CD14-positive monocyte (primary cell): ENCODE measurements around the gene SYT2. TPM values are rescaled to one million over a fixed set of nuclear protein-coding genes. Genes with fewer than 3 reads are reported as not detected.

ENCODE experiments used
- DNase-seq, 3 donors: peaks; one replicate each; pipeline ENCODE4 v3.0.0-alpha.2; 2011 to 2022
- H2AFZ ChIP-seq: 2 replicates; pipeline ENCODE4 v1.6.0; 2012; ENCODE audit warnings: mild to moderate bottlenecking, low read depth, low read length, inconsistent platforms; ENCODE audit not compliant: insufficient read depth, poor library complexity, severe bottlenecking
- H3K27ac ChIP-seq, 2 donors: 1 replicate in 1 of 2; 2 replicates in 1 of 2; pipeline ENCODE4 v1.5.1; 2012 to 2013; ENCODE audit warnings: low read length in 2 of 2, control low read depth in 1 of 2, inconsistent platforms in 1 of 2, low read depth in 1 of 2, mild to moderate bottlenecking in 1 of 2
- H3K27me3 ChIP-seq, 2 donors: one replicate each; pipeline versions ENCODE4 v1.6.0 to v1.6.1; 2011 to 2013; ENCODE audit warnings: low read length in 2 of 2; ENCODE audit not compliant: control insufficient read depth in 2 of 2, insufficient read depth in 2 of 2
- H3K36me3 ChIP-seq, 2 donors: replicated peaks in 1 of 2; 1 replicate in 1 of 2; 2 replicates in 1 of 2; pipeline versions ENCODE4 v1.5.1 to v1.6.1; 2012 to 2013; ENCODE audit warnings: low read length in 2 of 2, control low read depth in 1 of 2, inconsistent platforms in 1 of 2, mild to moderate bottlenecking in 1 of 2; ENCODE audit not compliant: insufficient read depth in 2 of 2, control insufficient read depth in 1 of 2
- H3K4me1 ChIP-seq, 2 donors: 1 replicate in 1 of 2; 2 replicates in 1 of 2; pipeline versions ENCODE4 v1.5.1 to v1.6.1; 2012 to 2013; ENCODE audit warnings: low read length in 2 of 2, control low read depth in 1 of 2, inconsistent platforms in 1 of 2, mild to moderate bottlenecking in 1 of 2, moderate library complexity in 1 of 2; ENCODE audit not compliant: insufficient read depth in 2 of 2, control insufficient read depth in 1 of 2
- H3K4me2 ChIP-seq: replicated peaks from 2 replicates; pipeline ENCODE3; 2012; ENCODE audit warnings: low read length, moderate library complexity, mild to moderate bottlenecking; ENCODE audit not compliant: poor library complexity, severe bottlenecking; ENCODE audit errors: extremely low read depth
- H3K4me3 ChIP-seq, 3 experiments: fragments of 200-600 bp in 1 of 3; sonication (generic) in 1 of 3; replicated peaks in 1 of 3; 1 replicate in 2 of 3; 2 replicates in 1 of 3; pipeline ENCODE4 v1.5.1; 2011 to 2013; ENCODE audit warnings: low read length in 3 of 3, mild to moderate bottlenecking in 3 of 3, control low read depth in 2 of 3, low read depth in 2 of 3, inconsistent platforms in 1 of 3, moderate library complexity in 1 of 3
- H3K79me2 ChIP-seq: 2 replicates; pipeline ENCODE4 v1.6.0; 2012; ENCODE audit warnings: mild to moderate bottlenecking, control low read depth, inconsistent platforms, low read length, moderate library complexity; ENCODE audit not compliant: insufficient read depth
- H3K9ac ChIP-seq: 2 replicates; pipeline ENCODE4 v1.6.0; 2017; ENCODE audit warnings: low read length, mild to moderate bottlenecking; ENCODE audit not compliant: insufficient read depth, poor library complexity, severe bottlenecking
- H3K9me3 ChIP-seq, 2 donors: replicated peaks in 1 of 2; 1 replicate in 1 of 2; 2 replicates in 1 of 2; pipeline versions ENCODE4 v1.5.1 to v1.6.1; 2012 to 2013; ENCODE audit warnings: low read length in 2 of 2, control low read depth in 1 of 2; ENCODE audit not compliant: control insufficient read depth in 1 of 2, insufficient read depth in 1 of 2
- H4K20me1 ChIP-seq: 2 replicates; pipeline ENCODE4 v1.6.0; 2012; ENCODE audit warnings: mild to moderate bottlenecking, low read length, control low read depth, moderate library complexity; ENCODE audit not compliant: insufficient read depth
- H3K27ac Mint-ChIP-seq, 7 donors: one replicate each; pipeline ENCODE4 v1.8.0; 2020; ENCODE audit warnings: mild to moderate bottlenecking in 7 of 7, mixed read lengths in 7 of 7, moderate library complexity in 6 of 7, inconsistent platforms in 2 of 7
- H3K27me3 Mint-ChIP-seq, 3 donors: one replicate each; pipeline ENCODE4 v1.8.0; 2021 to 2022; ENCODE audit warnings: low read depth in 3 of 3, mild to moderate bottlenecking in 3 of 3, mixed read lengths in 3 of 3, moderate library complexity in 3 of 3, inconsistent platforms in 1 of 3
- H3K36me3 Mint-ChIP-seq, 2 donors: one replicate each; pipeline ENCODE4 v1.8.0; 2020; ENCODE audit warnings: mixed read lengths in 2 of 2, inconsistent platforms in 1 of 2, mild to moderate bottlenecking in 1 of 2
- H3K4me1 Mint-ChIP-seq: one replicate; pipeline ENCODE4 v1.8.0; 2020; ENCODE audit warnings: mild to moderate bottlenecking, mixed read lengths
- H3K4me3 Mint-ChIP-seq, 2 donors: one replicate each; pipeline ENCODE4 v1.8.0; 2020; ENCODE audit warnings: mild to moderate bottlenecking in 2 of 2, mixed read lengths in 2 of 2, moderate library complexity in 1 of 2
- H3K9me3 Mint-ChIP-seq, 7 donors: one replicate each; pipeline ENCODE4 v1.8.0; 2020 to 2022; ENCODE audit warnings: mixed read lengths in 7 of 7, mild to moderate bottlenecking in 6 of 7, moderate library complexity in 6 of 7, inconsistent platforms in 2 of 7
- WGBS: methylation state at CpG from one replicate; pipeline ENCODE4 v1.1.5; 2013; ENCODE audit warnings: missing lambda C conversion rate; ENCODE audit not compliant: insufficient coverage; 5-methylcytosine and 5-hydroxymethylcytosine counted together
- intact Hi-C, 2 donors: fragments of 100-400 bp; cut with micrococcal nuclease; formaldehyde crosslinking; loops; one replicate each; pipeline versions ENCODE4 v1.15.0 to v1.15.1; 2023
- polyA plus RNA-seq, 3 donors: library from polyadenylated mRNA; depleted of rRNA in 1 of 3; unstranded in 2 of 3; stranded (reverse) in 1 of 3; fragments of 300-500 nt in 2 of 3; fragments of >200 nt in 1 of 3; fragmentation: Illumina TruSeq in 2 of 3; gene quantifications; 1 replicate in 2 of 3; 2 replicates in 1 of 3; pipeline ENCODE4 v1.2.3, GENCODE V29; 2012 to 2021
- TF ChIP-seq, protein P1 (sequence below): fragments of 200-600 bp; IDR thresholded peaks from one replicate; pipeline ENCODE4 v1.8.0; 2022; ENCODE audit warnings: antibody characterized with exemption, mild to moderate bottlenecking

The SYT2 gene
- polyA plus RNA-seq, 3 donors = not detected

GRCh38 chr1:202564958-202565495 lies 145.2 kb downstream of the SYT2 start:
- Mint-ChIP-seq H3K27ac (no peak overlapping the region), H3K4me1 (peaks cover 3% of the 10 kb centered on the region), H3K9me3 (no peaks in the 10 kb centered on the region), H3K4me3 (no peak overlapping the region), H3K36me3 (peaks cover 74% of the 10 kb centered on the region in 2 donors), H3K27me3 (peaks cover 4 to 21% (median 12%) of the 10 kb centered on the region in 3 donors)
- H3K4me1 ChIP-seq = no peaks in the 10 kb centered on the region
- no peak overlapping the region for H3K4me2 ChIP-seq
- intact Hi-C loops = loop anchor here in 1 of 2 donors (10.0 kb wide), 1 partner anchor 50 kb away; no protein-coding TSS in a partner anchor
- no peaks in the 10 kb centered on the region for H3K27me3 ChIP-seq
- no peaks in the 10 kb centered on the region for H3K79me2 ChIP-seq
- no peak overlapping the region for H3K27ac ChIP-seq
- no peaks in the 10 kb centered on the region for H4K20me1 ChIP-seq
- TF ChIP-seq, protein P1, sequence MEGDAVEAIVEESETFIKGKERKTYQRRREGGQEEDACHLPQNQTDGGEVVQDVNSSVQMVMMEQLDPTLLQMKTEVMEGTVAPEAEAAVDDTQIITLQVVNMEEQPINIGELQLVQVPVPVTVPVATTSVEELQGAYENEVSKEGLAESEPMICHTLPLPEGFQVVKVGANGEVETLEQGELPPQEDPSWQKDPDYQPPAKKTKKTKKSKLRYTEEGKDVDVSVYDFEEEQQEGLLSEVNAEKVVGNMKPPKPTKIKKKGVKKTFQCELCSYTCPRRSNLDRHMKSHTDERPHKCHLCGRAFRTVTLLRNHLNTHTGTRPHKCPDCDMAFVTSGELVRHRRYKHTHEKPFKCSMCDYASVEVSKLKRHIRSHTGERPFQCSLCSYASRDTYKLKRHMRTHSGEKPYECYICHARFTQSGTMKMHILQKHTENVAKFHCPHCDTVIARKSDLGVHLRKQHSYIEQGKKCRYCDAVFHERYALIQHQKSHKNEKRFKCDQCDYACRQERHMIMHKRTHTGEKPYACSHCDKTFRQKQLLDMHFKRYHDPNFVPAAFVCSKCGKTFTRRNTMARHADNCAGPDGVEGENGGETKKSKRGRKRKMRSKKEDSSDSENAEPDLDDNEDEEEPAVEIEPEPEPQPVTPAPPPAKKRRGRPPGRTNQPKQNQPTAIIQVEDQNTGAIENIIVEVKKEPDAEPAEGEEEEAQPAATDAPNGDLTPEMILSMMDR = no peak
- H3K9ac ChIP-seq = no peak overlapping the region
- peaks cover 7 to 82% of the 10 kb centered on the region in 2 donors for H3K36me3 ChIP-seq
- DNase-seq = no peak
- no peak overlapping the region for H2AFZ ChIP-seq
- WGBS = 100% methylated on average over 2 of the region's 2 CpGs
- H3K9me3 ChIP-seq = no peaks in the 10 kb centered on the region
- H3K4me3 ChIP-seq = no peak overlapping the region

DNA sequence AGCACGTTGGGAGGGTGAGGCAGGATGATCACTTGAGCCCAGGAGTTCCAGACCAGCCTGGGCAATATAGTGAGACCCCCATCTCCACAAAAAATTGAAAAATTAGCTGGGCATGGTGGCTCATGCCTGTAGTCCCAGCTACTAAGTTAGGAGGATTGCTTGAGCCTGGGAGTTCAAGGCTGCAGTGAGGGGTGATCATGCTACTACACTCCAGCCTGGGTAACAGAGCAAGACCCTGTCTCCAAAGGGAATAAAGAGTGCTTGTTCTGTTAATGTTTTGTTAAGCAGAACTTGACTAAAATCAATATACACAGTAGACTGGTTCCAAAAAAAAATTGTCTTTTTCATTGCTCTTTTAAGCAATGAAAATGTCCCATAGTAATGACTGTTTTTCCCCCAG lies 146.4 kb downstream of the SYT2 start:
- Histone ChIP-seq H2AFZ (no peak overlapping the region), H3K4me2 (no peak overlapping the region), H3K27me3 (no peaks in the 10 kb centered on the region), H3K36me3 (peaks cover 7 to 70% of the 10 kb centered on the region in 2 donors), H3K4me1 (no peaks in the 10 kb centered on the region), H4K20me1 (no peaks in the 10 kb centered on the region), H3K27ac (no peak overlapping the region), H3K79me2 (no peaks in the 10 kb centered on the region), H3K4me3 (no peak overlapping the region), H3K9me3 (no peaks in the 10 kb centered on the region), H3K9ac (no peak overlapping the region)
- H3K27me3 Mint-ChIP-seq = peaks cover 6 to 18% (median 10%) of the 10 kb centered on the region in 3 donors
- intact Hi-C loops = loop anchor here in 1 of 2 donors (10.0 kb wide), 1 partner anchor 49 kb away; no protein-coding TSS in a partner anchor
- no peak overlapping the region for H3K4me3 Mint-ChIP-seq
- WGBS = no CpG with 5 or more reads among the region's 1 CpG
- TF ChIP-seq, protein P1 = no peak
- no peak overlapping the region for H3K27ac Mint-ChIP-seq
- H3K9me3 Mint-ChIP-seq = no peaks in the 10 kb centered on the region
- no peak for DNase-seq
- peaks cover 6% of the 10 kb centered on the region for H3K4me1 Mint-ChIP-seq
- peaks cover 65 to 66% of the 10 kb centered on the region in 2 donors for H3K36me3 Mint-ChIP-seq
